ENCODE results near the gene ABCC6. TPM values are rescaled to one million over a fixed set of nuclear protein-coding genes. Genes with fewer than 3 reads are reported as not detected.

The ABCC6 gene
- total and polyA plus RNA-seq, 2 of the 4 experiments (the other 2 are of a cell fraction) = 0.36 to 1.3 TPM

DNA sequence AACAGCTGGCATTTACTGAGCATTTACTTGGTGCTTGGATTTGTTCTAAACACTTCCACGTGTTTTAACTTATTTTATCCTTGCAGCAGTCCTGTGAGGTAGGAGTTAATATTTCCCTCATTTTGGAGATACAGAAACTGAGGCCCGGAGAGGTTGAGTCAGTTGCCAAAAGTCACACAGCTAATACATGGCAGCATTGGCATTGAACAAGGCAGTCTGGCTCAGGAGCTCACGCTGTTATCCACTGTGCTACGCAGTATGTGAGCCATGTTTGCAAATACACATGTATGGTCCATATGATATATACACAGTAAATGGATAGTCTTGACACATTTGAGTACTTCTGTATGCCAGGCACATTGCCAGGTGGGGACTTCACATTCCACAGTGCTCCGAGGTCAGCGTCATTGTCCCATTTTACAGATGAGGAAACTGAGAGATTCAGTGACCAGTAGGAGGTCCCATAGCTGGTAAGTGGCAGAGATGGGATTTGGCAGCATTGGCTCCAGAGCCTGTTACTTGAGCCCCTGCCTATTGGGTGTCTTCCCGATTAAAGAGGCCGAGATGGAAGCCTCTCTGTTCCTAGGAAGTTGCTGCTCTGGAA lies 110.7 kb downstream of the ABCC6 start:
- Histone ChIP-seq H2BK20ac (ENCODE audit: low read depth, low read length) (no peak overlapping the region), H4K5ac (ENCODE audit: low read depth, low read length) (no peak overlapping the region), H3K9me3 (ENCODE audit: control insufficient read depth, insufficient read depth, low read length) (no peaks in the 10 kb centered on the region), H3K23ac (ENCODE audit: low read depth, low read length) (no peak overlapping the region), H4K91ac (ENCODE audit: insufficient read depth, low read depth, low read length) (no peak overlapping the region), H3K4me2 (ENCODE audit: low read depth, low read length) (no peak overlapping the region), H3K9me1 (ENCODE audit: insufficient read depth, low read length) (no peaks in the 10 kb centered on the region), H3K4me3 (ENCODE audit: insufficient read depth, low read depth, low read length) (no peak overlapping the region), H3K27ac (ENCODE audit: insufficient read depth, low read length) (no peak overlapping the region), H2BK120ac (ENCODE audit: low read depth, low read length) (no peak overlapping the region), H4K8ac (ENCODE audit: low read depth in 2 of 2, low read length in 2 of 2) (no peak overlapping the region), H4K20me1 (ENCODE audit: insufficient read depth, low read length) (peaks cover 12% of the 10 kb centered on the region), H2AFZ (replicated peaks; ENCODE audit: low read length, poor library complexity) (no peak overlapping the region), H2BK5ac (ENCODE audit: low read depth, low read length, poor library complexity, severe bottlenecking) (no peak overlapping the region), H3K27me3 (ENCODE audit: control insufficient read depth, insufficient read depth, low read length) (no peaks in the 10 kb centered on the region), H3K4me1 (ENCODE audit: control insufficient read depth, insufficient read depth, low read length) (no peaks in the 10 kb centered on the region), H3K36me3 (ENCODE audit: control insufficient read depth, insufficient read depth, low read length) (peaks cover 81% of the 10 kb centered on the region), H3K14ac (replicated peaks; ENCODE audit: low read depth, low read length) (no peak overlapping the region), H2AK9ac (replicated peaks; ENCODE audit: low read depth, low read length, poor library complexity) (no peak overlapping the region), H3K18ac (ENCODE audit: low read depth, low read length) (no peak overlapping the region), H2BK15ac (ENCODE audit: low read depth, low read length) (no peak overlapping the region), H3K4ac (ENCODE audit: low read depth, low read length) (no peak overlapping the region), H3K56ac (ENCODE audit: extremely low read depth, insufficient read depth, low read length) (no peak overlapping the region), H3K79me1 (ENCODE audit: low read depth in 1 of 2, low read length in 2 of 2) (peaks cover 39 to 55% of the 10 kb centered on the region in 2 experiments), H2AK5ac (ENCODE audit: low read depth, low read length) (no peak overlapping the region), H3K9ac (ENCODE audit: low read depth, low read length) (no peak overlapping the region)
- dilution Hi-C loops (cut with HindIII; ENCODE audit: low sequenced_read_pairs, unreplicated experiment) (no loop called here), intact Hi-C loops (cut with micrococcal nuclease) (no loop called here), in situ Hi-C loops (cut with MboI; ENCODE audit: low sequenced_read_pairs) (no loop called here)
- TF ChIP-seq BHLHE40 (IDR thresholded peaks at IDR 0.05; ENCODE audit: low read depth, low read length) = no peak
- TF ChIP-seq, protein P1, sequence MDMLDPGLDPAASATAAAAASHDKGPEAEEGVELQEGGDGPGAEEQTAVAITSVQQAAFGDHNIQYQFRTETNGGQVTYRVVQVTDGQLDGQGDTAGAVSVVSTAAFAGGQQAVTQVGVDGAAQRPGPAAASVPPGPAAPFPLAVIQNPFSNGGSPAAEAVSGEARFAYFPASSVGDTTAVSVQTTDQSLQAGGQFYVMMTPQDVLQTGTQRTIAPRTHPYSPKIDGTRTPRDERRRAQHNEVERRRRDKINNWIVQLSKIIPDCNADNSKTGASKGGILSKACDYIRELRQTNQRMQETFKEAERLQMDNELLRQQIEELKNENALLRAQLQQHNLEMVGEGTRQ (IDR thresholded peaks at IDR 0.05; ENCODE audit: low read depth, low read length) = no peak
- TF ChIP-seq SMC3 (IDR thresholded peaks at IDR 0.05; ENCODE audit: low read depth, low read length) = no peak
- no peak for TF ChIP-seq CHD1 (IDR thresholded peaks at IDR 0.05; ENCODE audit: low read depth, low read length)
- TF ChIP-seq, protein P2, sequence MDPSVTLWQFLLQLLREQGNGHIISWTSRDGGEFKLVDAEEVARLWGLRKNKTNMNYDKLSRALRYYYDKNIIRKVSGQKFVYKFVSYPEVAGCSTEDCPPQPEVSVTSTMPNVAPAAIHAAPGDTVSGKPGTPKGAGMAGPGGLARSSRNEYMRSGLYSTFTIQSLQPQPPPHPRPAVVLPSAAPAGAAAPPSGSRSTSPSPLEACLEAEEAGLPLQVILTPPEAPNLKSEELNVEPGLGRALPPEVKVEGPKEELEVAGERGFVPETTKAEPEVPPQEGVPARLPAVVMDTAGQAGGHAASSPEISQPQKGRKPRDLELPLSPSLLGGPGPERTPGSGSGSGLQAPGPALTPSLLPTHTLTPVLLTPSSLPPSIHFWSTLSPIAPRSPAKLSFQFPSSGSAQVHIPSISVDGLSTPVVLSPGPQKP (IDR thresholded peaks at IDR 0.05; ENCODE audit: borderline replicate concordance, low read depth, low read length) = no peak
- no peak for TF ChIP-seq RAD21 (IDR thresholded peaks at IDR 0.05; ENCODE audit: low read length)
- no peak for TF ChIP-seq MAZ (IDR thresholded peaks at IDR 0.05; ENCODE audit: borderline replicate concordance, low read depth, low read length)
- TF ChIP-seq FOS (IDR thresholded peaks at IDR 0.05; ENCODE audit: low read depth, low read length) = no peak
- TF ChIP-seq, protein P3, sequence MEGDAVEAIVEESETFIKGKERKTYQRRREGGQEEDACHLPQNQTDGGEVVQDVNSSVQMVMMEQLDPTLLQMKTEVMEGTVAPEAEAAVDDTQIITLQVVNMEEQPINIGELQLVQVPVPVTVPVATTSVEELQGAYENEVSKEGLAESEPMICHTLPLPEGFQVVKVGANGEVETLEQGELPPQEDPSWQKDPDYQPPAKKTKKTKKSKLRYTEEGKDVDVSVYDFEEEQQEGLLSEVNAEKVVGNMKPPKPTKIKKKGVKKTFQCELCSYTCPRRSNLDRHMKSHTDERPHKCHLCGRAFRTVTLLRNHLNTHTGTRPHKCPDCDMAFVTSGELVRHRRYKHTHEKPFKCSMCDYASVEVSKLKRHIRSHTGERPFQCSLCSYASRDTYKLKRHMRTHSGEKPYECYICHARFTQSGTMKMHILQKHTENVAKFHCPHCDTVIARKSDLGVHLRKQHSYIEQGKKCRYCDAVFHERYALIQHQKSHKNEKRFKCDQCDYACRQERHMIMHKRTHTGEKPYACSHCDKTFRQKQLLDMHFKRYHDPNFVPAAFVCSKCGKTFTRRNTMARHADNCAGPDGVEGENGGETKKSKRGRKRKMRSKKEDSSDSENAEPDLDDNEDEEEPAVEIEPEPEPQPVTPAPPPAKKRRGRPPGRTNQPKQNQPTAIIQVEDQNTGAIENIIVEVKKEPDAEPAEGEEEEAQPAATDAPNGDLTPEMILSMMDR (conservative IDR thresholded peaks at IDR 0.05; ENCODE audit: low read depth, low read length) = no peak
- no peak for TF ChIP-seq RFX5 (IDR thresholded peaks at IDR 0.05; ENCODE audit: low read depth, low read length)
- no peak for TF ChIP-seq POLR2A (IDR thresholded peaks at IDR 0.05; ENCODE audit: low read depth, low read length)
- no peak for TF ChIP-seq MXI1 (IDR thresholded peaks at IDR 0.05; ENCODE audit: borderline replicate concordance, low read depth, low read length)
- TF ChIP-seq CEBPB (IDR thresholded peaks at IDR 0.05; ENCODE audit: low read depth, low read length) = no peak
- no peak for TF ChIP-seq RCOR1 (IDR thresholded peaks at IDR 0.05; ENCODE audit: insufficient replicate concordance, low read length)
- no peak for TF ChIP-seq MAFK (IDR thresholded peaks at IDR 0.05; ENCODE audit: low read depth, low read length)
- TF ChIP-seq NFE2L2 (IDR thresholded peaks at IDR 0.05; ENCODE audit: low read depth, low read length) = no peak
- BruUV-seq (replicated peaks) = no TSS peak
- DNase-seq (no peak), ATAC-seq (ENCODE audit: low read depth) (no peak)
- ChIA-PET POLR2A (ENCODE audit: unreplicated experiment) (no interaction called here), CTCF (no interaction called here)
- WGBS, 2 experiments (ENCODE audit: extremely low coverage in 2 of 2, insufficient read length in 1 of 2) = 70% methylated on average over 4 of the region's 8 CpGs; no CpG with 5 or more reads in 1 of the 2 experiments

Measured in IMR-90 (cell line).